Left hindlimb (tissue), 1 donor: ENCODE data around the gene DYNC1I1.

Source experiments
- DNase-seq: peaks from one replicate; pipeline ENCODE4 v3.0.0-alpha.2; 2018

DYNC1I1 gene

GRCh38 chr7:95974108-95974507 is 201.8 kb downstream of the DYNC1I1 start:
- DNase-seq, result no peak

DNA sequence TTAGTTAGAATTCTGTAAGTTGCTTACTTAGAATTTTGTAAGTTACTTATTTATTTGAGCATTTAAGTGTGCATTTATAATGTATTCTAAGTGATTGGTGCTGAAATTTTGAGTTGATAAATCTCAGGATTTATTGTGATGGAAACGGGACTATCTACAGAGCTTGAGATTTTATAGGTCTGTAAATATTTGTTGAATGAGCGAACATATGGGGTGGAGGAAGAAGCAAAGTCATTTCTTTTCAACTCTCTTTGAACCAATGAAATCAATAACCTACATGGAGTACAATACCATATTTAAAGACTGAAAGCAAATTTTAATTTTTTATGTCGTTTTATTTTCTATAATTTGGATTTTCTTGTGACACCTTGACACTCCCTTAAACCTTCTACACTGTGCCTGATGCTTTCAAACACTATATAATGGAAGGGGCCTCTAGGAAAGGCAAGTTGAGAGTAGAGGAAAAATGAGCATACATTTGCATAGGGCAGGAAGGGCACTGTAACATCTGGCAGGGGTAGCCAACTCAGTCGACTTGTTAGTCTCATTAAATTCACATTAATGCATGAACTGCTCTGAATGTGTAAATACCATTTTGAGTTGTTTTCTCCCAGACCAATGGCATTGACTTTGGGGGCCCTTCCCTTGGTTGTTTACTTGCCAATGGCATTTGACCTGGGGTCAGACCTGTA is 204.2 kb downstream of the DYNC1I1 start:
- no peak for DNase-seq

DNA sequence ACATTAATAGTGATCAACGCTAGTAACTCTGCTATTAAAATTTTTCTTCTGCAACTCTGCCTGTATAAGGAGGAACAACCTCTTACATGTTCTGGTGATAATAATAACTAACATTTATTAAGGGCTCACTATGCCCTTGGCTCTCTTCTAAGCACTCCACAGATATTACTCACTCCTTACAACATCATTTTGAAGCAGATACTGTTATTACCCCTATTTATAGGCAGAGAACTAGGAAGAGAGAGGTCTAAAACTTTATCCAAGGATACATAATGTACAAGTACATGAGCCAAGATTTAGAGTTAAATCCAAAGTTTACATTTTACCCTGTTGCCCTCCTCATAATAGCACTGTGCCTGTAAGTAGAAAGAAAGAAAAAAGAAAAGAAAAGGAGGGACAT is 205.6 kb downstream of the DYNC1I1 start:
- no peak for DNase-seq

GRCh38 chr7:95980167-95980566 is 207.8 kb downstream of the DYNC1I1 start:
- DNase-seq, result no peak

- no peak for DNase-seq
Measured at GRCh38 chr7:95980706-95981105, 208.4 kb downstream of the DYNC1I1 start.

- no peak for DNase-seq
Measured at GRCh38 chr7:95986178-95986764, 213.9 kb downstream of the DYNC1I1 start.

DNA sequence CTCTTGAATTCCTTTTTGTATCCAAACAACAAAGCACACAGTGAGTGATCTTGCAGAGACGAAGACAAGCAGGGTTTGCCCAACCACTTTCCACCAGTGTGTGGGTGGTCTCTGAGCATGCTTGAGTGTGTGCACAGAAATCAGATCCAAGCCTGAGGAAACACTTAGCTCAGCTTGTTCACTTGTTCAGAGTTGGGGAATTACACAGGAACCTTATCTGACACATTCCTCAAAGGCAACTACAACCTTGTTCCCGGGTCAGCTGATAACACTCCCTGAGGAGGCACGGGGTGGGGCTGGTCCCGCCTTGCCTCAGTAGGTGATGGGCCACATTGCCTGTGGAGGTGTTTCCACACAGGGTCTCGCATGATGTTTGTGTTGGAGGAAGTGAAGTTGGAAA is 216.9 kb downstream of the DYNC1I1 start:
- DNase-seq, result no peak

- DNase-seq, result no peak
Measured at GRCh38 chr7:95993380-95993779, 221.0 kb downstream of the DYNC1I1 start.

DNA sequence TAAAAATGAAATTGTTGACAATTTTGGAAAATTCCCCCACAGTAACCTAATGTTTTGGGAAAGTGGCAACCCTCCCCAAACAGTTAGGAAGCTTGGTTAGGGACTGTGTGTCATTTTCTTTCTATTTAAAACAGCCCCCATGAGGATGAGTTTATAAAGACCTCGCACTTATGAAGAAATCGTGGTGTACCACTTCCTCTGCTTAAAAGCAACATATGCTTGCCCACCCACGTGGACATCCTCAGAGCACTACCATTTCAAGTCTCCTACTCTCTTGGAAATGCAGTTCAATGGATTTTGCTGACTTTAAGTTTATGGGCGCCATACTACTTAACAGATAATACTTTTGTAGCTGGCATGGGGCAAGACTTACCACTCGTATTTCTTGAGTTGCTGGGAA is 223.8 kb downstream of the DYNC1I1 start:
- no peak for DNase-seq

DNA sequence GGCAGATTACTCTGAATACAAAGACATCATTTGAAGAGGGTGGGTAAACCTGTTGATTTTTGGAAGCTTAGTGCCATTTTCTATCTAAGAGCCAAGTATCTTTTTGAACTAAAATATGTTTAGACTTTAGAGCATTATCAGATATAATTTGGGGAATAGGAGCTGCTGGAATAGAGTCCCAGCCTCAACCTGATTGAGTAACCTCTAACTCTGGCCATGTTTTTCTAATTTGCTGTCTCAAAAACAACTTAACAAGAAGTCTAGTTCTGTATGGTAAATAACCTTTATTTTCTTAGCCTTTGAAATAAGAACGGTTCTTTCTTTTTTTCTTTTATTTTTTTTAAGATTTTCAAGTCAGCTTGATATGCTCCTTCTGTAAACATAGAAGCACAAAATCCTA is 224.5 kb downstream of the DYNC1I1 start:
- no peak for DNase-seq

DNA sequence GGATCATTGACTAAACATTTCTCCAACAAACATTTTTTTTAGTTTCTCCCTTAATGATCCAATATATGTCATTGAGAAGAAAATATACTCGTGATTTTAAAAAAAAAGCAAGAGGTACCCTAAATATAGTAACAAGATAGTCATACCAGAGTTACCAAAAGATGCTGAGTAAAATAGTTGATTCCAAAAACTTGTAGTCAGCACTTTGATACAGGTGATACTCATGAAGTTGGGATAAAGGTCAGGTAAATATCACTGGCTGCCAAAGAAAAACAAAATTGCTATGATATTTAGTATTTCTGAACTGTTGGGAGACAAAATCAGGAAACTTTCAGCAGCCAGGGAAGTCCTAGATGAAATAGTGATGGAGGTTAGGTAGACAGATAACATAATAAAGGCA is 225.3 kb downstream of the DYNC1I1 start:
- DNase-seq, result no peak

GRCh38 chr7:95999481-95999880 is 227.1 kb downstream of the DYNC1I1 start:
- no peak for DNase-seq

- peak; percentile 51 for DNase-seq
Measured at GRCh38 chr7:96004578-96004977, 232.2 kb downstream of the DYNC1I1 start.

DNA sequence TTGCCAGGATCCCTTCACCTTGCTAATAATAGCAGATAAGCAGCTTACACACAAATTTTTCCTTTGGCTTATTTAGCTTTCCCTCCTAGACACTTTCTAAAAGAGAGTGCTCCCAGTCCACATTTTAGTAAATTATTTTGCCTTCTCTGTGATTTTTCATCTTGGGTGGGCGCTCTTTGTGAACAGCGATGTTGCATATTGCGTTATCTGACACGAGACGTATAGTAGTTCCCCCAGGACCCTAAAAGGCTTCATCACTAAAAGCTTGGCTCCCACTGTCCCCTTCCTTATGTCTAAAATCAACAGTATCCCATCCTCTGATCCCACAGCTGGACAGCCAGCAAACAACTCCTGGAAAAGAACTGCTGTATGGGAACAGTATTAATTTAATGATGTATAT is 232.9 kb downstream of the DYNC1I1 start:
- DNase-seq, result no peak

GRCh38 chr7:96009148-96009547 is 236.8 kb downstream of the DYNC1I1 start:
- DNase-seq, result no peak

DNA sequence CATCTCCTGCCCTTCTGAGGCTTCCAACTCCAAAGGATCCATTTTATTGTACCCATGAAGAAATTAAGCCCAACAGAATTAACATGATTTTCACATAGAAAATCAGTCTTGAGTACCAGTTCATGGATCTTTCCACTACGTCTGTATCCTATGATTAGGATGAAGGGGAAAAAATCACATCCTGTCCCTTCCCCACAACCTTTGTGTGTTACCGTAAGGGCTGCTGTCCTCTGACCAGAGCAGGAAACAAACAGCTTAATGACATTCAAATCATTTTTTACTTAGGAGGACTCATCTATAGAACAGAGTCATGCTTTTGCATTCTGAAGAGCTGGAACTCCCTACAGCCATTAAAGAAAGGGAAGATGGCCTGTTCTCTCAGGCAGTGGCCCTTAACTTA is 241.5 kb downstream of the DYNC1I1 start:
- no peak for DNase-seq

GRCh38 chr7:96014617-96015016 is 242.3 kb downstream of the DYNC1I1 start:
- DNase-seq, result no peak

- no peak for DNase-seq
Measured at GRCh38 chr7:96016056-96016586, 243.8 kb downstream of the DYNC1I1 start.

GRCh38 chr7:96016735-96017134 is 244.4 kb downstream of the DYNC1I1 start:
- DNase-seq, result no peak

- no peak for DNase-seq
Measured at GRCh38 chr7:96017877-96018276, 245.5 kb downstream of the DYNC1I1 start.

DNA sequence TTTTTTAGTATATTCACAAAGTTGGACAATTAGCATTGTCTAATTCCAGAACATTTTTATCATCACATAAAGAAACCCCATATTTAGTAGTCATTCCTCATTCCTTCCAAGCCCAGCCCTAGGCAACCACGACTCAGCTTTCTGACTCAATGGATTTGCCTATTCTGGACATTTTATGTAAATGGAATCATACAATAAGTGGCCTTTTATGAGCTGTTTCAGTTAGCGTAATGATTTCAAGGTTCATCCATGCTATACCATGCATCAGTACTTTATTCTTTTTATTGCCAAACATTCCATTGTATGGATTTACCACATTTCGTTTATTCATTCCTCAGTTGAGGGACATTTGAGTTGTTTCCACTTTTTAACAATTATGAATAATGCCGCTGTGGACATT is 249.2 kb downstream of the DYNC1I1 start:
- DNase-seq, result no peak

GRCh38 chr7:96023387-96023786 is 251.0 kb downstream of the DYNC1I1 start:
- DNase-seq, result peak; percentile 49

DNA sequence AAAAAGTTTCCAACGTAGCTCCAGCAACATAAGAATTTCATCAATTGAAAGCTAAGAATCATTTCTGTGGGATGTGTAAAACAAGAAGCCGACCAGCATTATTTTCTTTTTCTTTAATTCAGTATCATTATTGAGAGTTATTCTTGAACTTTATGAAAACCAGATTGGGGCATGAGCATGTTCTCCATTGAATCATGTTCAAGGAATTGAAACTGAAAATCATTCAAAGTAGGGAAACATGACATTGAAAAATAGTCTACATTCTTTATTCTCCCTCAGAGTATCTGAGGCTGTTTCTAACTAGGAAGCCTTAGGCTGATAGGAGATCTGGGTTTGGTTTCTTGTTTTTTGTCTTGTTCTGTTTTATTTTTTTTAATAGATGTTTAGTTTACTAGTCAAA is 253.7 kb downstream of the DYNC1I1 start:
- DNase-seq, result no peak

GRCh38 chr7:96026611-96027010 is 254.3 kb downstream of the DYNC1I1 start:
- DNase-seq, result no peak

- no peak for DNase-seq
Measured at GRCh38 chr7:96028729-96029128, 256.4 kb downstream of the DYNC1I1 start.
